Bronchial epithelial cell (primary cell): ENCODE results near the gene CRABP2. TPM values are rescaled to one million over a fixed set of nuclear protein-coding genes. Genes with fewer than 3 reads are reported as not detected.

Experiments used
- DNase-seq: peaks from one replicate; pipeline ENCODE4 v3.0.0-alpha.2; 2010; ENCODE audit warnings: low read depth
- FAIRE-seq: peaks from 2 replicates; lab custom pipeline; 2011; peaks lifted over from hg19 to GRCh38; lab: Jason Lieb, UNC
- H3K27me3 ChIP-seq: 2 replicates; pipeline ENCODE4 v1.5.1; 2011; ENCODE audit warnings: low read length; ENCODE audit not compliant: control insufficient read depth, insufficient read depth
- H3K36me3 ChIP-seq: 2 replicates; pipeline ENCODE4 v1.5.1; 2011; ENCODE audit warnings: low read length; ENCODE audit not compliant: control insufficient read depth, insufficient read depth
- H3K4me3 ChIP-seq: 2 replicates; pipeline ENCODE4 v1.5.1; 2011; ENCODE audit warnings: mild to moderate bottlenecking, low read depth, low read length, control low read depth
- CTCF ChIP-seq: IDR thresholded peaks from 2 replicates; pipeline ENCODE4 v1.5.1; 2011; ENCODE audit warnings: mild to moderate bottlenecking, moderate library complexity, low read length, control low read depth, inconsistent platforms; ENCODE audit not compliant: insufficient read depth, severe bottlenecking
- total RNA-seq: library from RNA; depleted of rRNA; stranded (reverse); fragments of >200 nt; gene quantifications from 2 replicates; pipeline ENCODE4 v1.2.1, GENCODE V29; 2014

CRABP2 gene
- total RNA-seq, 1 donor from 2014 or later: 5.3 TPM

GRCh38 chr1:156681196-156681960, 24.0 kb downstream of the CRABP2 start:
- peaks cover 11% of the 10 kb centered on the region for H3K27me3 ChIP-seq
- DNase-seq (no peak), FAIRE-seq (no peak)
- no peak for TF ChIP-seq CTCF
- no peaks in the 10 kb centered on the region for H3K36me3 ChIP-seq
- H3K4me3 ChIP-seq: no peak overlapping the region

GRCh38 chr1:156680056-156680455, 25.3 kb downstream of the CRABP2 start:
- no peaks in the 10 kb centered on the region for H3K36me3 ChIP-seq
- no peak for TF ChIP-seq CTCF
- DNase-seq (no peak), FAIRE-seq (no peak)
- H3K4me3 ChIP-seq: no peak overlapping the region
- peaks cover 19% of the 10 kb centered on the region for H3K27me3 ChIP-seq

- H3K36me3 ChIP-seq: no peaks in the 10 kb centered on the region
- peak; percentile 47 for DNase-seq
- peaks cover 26% of the 10 kb centered on the region for H3K27me3 ChIP-seq
- TF ChIP-seq CTCF: peak; percentile 84
- FAIRE-seq: no peak
- no peak overlapping the region for H3K4me3 ChIP-seq
Measured at GRCh38 chr1:156677616-156678596, 27.5 kb downstream of the CRABP2 start.

GRCh38 chr1:156676820-156677615, 28.4 kb downstream of the CRABP2 start, which contains the start of gene NES:
Gene NES (minus strand): TSS chr1:156677407. CDS start chr1:156677264, 143 bp downstream.
- TF ChIP-seq CTCF: no peak
- FAIRE-seq: no peak
- H3K4me3 ChIP-seq: no peak within 1 kb of the TSS
- DNase-seq: no peak
- H3K27me3 ChIP-seq: peaks cover 26% of the 10 kb centered on the region
- H3K36me3 ChIP-seq: no peaks in the 10 kb centered on the region

- Histone ChIP-seq H3K36me3 (no peaks in the 10 kb centered on the region), H3K27me3 (peaks cover 26% of the 10 kb centered on the region), H3K4me3 (no peak overlapping the region)
- no peak for TF ChIP-seq CTCF
- DNase-seq (no peak), FAIRE-seq (no peak)
Measured at GRCh38 chr1:156676114-156676819, 29.1 kb downstream of the CRABP2 start.
